ENCODE results near the gene FAM120A. TPM values are rescaled to one million over a fixed set of nuclear protein-coding genes. Genes with fewer than 3 reads are reported as not detected.
A peak's percentile ranks its signal among the peaks of the same experiment; 100 is the strongest.

The FAM120A gene
- total and polyA plus RNA-seq, 2 donors (not counting 1 experiment from before 2014, with no cell fraction given), result 85.8 to 136 TPM

- peaks cover 2% of the 10 kb centered on the region for H3K79me2 ChIP-seq (ENCODE audit: control insufficient read depth, insufficient read depth, low read length)
- H2AFZ ChIP-seq (ENCODE audit: low read length), result no peak overlapping the region
- H3K9me3 ChIP-seq (ENCODE audit: control insufficient read depth, insufficient read depth, low read depth, low read length), result no peaks in the 10 kb centered on the region
- H3K36me3 ChIP-seq (ENCODE audit: control insufficient read depth, insufficient read depth, low read length), result peaks cover 18% of the 10 kb centered on the region
- no peak for DNase-seq (ENCODE audit: low read depth in 2 of 2)
- H3K27ac ChIP-seq (ENCODE audit: insufficient read depth, low read length), result no peak overlapping the region
- no peak overlapping the region for H3K4me2 ChIP-seq (ENCODE audit: extremely low read depth, insufficient read depth, low read length)
- no peaks in the 10 kb centered on the region for H3K27me3 ChIP-seq (ENCODE audit: control insufficient read depth, insufficient read depth, low read length)
- H3K4me3 ChIP-seq (replicated peaks in 1 of 4; ENCODE audit: control extremely low read depth in 1 of 4, insufficient read depth in 1 of 4, low read depth in 3 of 4, low read length in 4 of 4), result no peak overlapping the region
- H3K9ac ChIP-seq (ENCODE audit: insufficient read depth, low read length), result no peak overlapping the region
- TF ChIP-seq CTCF (conservative IDR thresholded peaks at IDR 0.05 in 1 of 2, IDR thresholded peaks at IDR 0.05 in 1 of 2; ENCODE audit: low read depth in 1 of 2, low read length in 2 of 2), result no peak
- TF ChIP-seq EZH2 (IDR thresholded peaks at IDR 0.05; ENCODE audit: low read length, missing control alignments), result no peak
- no peaks in the 10 kb centered on the region for H4K20me1 ChIP-seq (ENCODE audit: control insufficient read depth, extremely low read depth, insufficient read depth, low read length)
- no peaks in the 10 kb centered on the region for H3K4me1 ChIP-seq (ENCODE audit: control insufficient read depth, extremely low read depth, insufficient read depth, low read length)
Observed at GRCh38 chr9:93531374-93531773, 79.9 kb downstream of the FAM120A start.

GRCh38 chr9:93532141-93532540 lies 80.7 kb downstream of the FAM120A start:
- Histone ChIP-seq H3K4me3 (replicated peaks in 1 of 4; ENCODE audit: control extremely low read depth in 1 of 4, insufficient read depth in 1 of 4, low read depth in 3 of 4, low read length in 4 of 4) (no peak overlapping the region), H3K4me2 (ENCODE audit: extremely low read depth, insufficient read depth, low read length) (no peak overlapping the region), H3K36me3 (ENCODE audit: control insufficient read depth, insufficient read depth, low read length) (peaks cover 18% of the 10 kb centered on the region), H3K79me2 (ENCODE audit: control insufficient read depth, insufficient read depth, low read length) (peaks cover 2% of the 10 kb centered on the region), H3K27ac (ENCODE audit: insufficient read depth, low read length) (no peak overlapping the region), H4K20me1 (ENCODE audit: control insufficient read depth, extremely low read depth, insufficient read depth, low read length) (no peaks in the 10 kb centered on the region), H3K9ac (ENCODE audit: insufficient read depth, low read length) (no peak overlapping the region), H3K4me1 (ENCODE audit: control insufficient read depth, extremely low read depth, insufficient read depth, low read length) (no peaks in the 10 kb centered on the region), H2AFZ (ENCODE audit: low read length) (no peak overlapping the region), H3K9me3 (ENCODE audit: control insufficient read depth, insufficient read depth, low read depth, low read length) (no peaks in the 10 kb centered on the region), H3K27me3 (ENCODE audit: control insufficient read depth, insufficient read depth, low read length) (no peaks in the 10 kb centered on the region)
- no peak for TF ChIP-seq EZH2 (IDR thresholded peaks at IDR 0.05; ENCODE audit: low read length, missing control alignments)
- no peak for TF ChIP-seq CTCF (conservative IDR thresholded peaks at IDR 0.05 in 1 of 2, IDR thresholded peaks at IDR 0.05 in 1 of 2; ENCODE audit: low read depth in 1 of 2, low read length in 2 of 2)
- peak in 1 of 2 donors; percentile 37 for DNase-seq (ENCODE audit: low read depth in 2 of 2)

- peaks cover 13% of the 10 kb centered on the region for H3K36me3 ChIP-seq (ENCODE audit: control insufficient read depth, insufficient read depth, low read length)
Observed at GRCh38 chr9:93533863-93534262, 82.4 kb downstream of the FAM120A start.

More at GRCh38 chr9:93533863-93534262, 82.4 kb downstream of the FAM120A start:
- Histone ChIP-seq H3K79me2 (ENCODE audit: control insufficient read depth, insufficient read depth, low read length) (peaks cover 2% of the 10 kb centered on the region), H4K20me1 (ENCODE audit: control insufficient read depth, extremely low read depth, insufficient read depth, low read length) (no peaks in the 10 kb centered on the region), H3K4me2 (ENCODE audit: extremely low read depth, insufficient read depth, low read length) (no peak overlapping the region), H3K9ac (ENCODE audit: insufficient read depth, low read length) (no peak overlapping the region), H3K4me1 (ENCODE audit: control insufficient read depth, extremely low read depth, insufficient read depth, low read length) (no peaks in the 10 kb centered on the region), H3K4me3 (replicated peaks in 1 of 4; ENCODE audit: control extremely low read depth in 1 of 4, insufficient read depth in 1 of 4, low read depth in 3 of 4, low read length in 4 of 4) (no peak overlapping the region), H2AFZ (ENCODE audit: low read length) (no peak overlapping the region), H3K9me3 (ENCODE audit: control insufficient read depth, insufficient read depth, low read depth, low read length) (no peaks in the 10 kb centered on the region), H3K27ac (ENCODE audit: insufficient read depth, low read length) (no peak overlapping the region), H3K27me3 (ENCODE audit: control insufficient read depth, insufficient read depth, low read length) (no peaks in the 10 kb centered on the region)
- DNase-seq (ENCODE audit: low read depth in 2 of 2), result no peak
- TF ChIP-seq EZH2 (IDR thresholded peaks at IDR 0.05; ENCODE audit: low read length, missing control alignments), result no peak
- TF ChIP-seq CTCF (conservative IDR thresholded peaks at IDR 0.05 in 1 of 2, IDR thresholded peaks at IDR 0.05 in 1 of 2; ENCODE audit: low read depth in 1 of 2, low read length in 2 of 2), result no peak

All from fibroblast of lung (primary cell).